HG02642 (cell line): Measurements from ENCODE around the gene EFNA5.
A peak's percentile ranks its signal among the peaks of the same experiment; 100 is the strongest.

Experiments
- ATAC-seq: cut with Tn5 transposase; IDR thresholded peaks from one replicate; pipeline ENCODE4 v1.9.1; 2021; ENCODE audit warnings: mild to moderate bottlenecking; ENCODE audit not compliant: unreplicated experiment, poor library complexity

Gene EFNA5

DNA sequence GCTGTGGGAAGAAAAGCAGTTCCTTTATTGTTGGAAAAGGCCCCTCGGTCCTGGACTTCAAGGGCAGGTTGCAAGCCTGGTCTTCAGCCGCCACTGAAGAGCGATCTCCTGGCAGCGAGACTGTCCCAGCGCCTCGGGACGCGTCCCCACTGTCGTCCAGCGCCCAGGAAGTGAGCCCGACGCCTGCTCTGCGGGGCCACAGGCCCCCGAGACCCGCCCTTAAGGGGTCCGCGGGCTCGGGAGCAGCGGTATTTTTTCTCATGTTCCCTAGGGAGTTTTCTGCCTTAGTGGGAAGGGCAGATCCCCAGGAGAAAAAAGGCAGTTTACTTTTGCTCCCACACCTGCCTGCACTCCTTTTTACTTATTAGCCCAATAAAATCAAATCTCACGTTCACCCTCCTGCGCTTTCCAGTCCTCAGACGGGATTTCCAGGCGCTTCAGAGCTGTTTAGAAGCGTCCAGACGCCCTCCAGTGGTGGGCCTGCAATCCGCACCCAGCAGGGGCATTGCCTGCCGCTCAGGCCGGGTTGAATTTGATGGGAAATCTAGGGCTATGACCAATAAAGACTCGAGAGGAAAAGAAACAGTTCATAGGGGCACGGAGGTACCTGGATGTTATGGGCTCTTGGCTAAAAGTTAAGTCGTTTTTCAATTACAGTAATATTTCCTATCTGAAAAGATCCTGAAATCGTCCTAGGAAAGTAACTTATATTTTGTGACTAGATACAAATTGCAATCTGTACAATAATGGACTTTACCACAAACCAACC is 2.8 kb upstream of the EFNA5 start:
- ATAC-seq, result peak; percentile 71

DNA sequence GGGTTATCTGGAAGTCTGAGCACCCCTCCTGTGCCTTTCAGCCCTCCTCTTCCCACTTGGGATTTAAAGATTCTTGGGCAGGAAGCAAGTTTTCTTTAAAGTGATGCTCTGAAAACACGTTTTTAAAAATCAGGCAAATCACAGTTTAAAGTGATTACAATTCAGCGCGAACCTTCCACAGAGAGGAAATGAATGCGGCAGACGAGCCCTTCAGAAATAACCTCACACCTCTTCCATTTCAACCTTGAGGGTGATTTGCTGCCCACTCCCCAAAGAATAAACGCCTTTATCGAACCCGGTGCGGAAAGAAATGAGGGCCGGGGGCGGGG is 2.3 kb upstream of the EFNA5 start:
- ATAC-seq, result no peak

DNA sequence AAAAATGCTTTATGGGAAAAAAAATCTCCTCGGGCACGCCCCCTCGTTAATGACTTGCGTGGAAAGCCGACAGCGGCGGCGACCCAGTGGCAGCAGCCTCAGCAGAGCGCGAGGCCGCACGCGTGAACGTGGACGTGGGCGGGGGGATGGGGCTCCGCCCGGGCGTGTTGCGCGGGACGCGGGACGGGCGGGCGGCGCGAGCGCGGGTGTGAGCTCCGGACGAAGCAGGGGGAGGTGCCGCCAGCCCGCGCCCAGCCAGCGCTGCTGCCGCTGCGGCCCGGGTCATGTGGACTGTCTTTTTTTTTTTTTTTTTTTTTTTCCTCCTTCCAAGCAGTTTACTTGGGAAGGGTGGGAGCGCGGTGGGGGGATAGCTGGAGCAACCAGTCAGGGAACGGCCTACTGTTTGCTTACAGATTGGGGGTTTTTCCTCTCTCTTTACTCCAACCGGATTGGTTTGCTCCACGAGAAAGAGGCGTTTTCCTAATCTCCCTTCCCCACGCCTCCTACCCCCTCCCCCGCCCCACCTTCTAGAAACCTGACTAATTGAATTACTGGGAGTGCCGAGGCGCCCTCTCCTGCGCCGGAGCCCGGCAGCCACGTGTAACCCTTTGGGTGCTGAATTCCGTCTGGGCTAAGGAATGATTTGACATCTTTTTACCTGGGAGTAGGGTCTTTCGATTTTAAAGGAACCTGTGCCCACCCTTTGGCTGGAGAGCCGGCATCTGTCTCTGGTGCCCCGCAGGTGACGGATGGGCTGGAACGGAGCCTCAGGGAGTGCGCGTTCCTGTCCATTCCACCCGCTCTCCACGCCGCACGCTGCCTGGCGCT is 1.7 kb upstream of the EFNA5 start:
- peak; percentile 21 for ATAC-seq

DNA sequence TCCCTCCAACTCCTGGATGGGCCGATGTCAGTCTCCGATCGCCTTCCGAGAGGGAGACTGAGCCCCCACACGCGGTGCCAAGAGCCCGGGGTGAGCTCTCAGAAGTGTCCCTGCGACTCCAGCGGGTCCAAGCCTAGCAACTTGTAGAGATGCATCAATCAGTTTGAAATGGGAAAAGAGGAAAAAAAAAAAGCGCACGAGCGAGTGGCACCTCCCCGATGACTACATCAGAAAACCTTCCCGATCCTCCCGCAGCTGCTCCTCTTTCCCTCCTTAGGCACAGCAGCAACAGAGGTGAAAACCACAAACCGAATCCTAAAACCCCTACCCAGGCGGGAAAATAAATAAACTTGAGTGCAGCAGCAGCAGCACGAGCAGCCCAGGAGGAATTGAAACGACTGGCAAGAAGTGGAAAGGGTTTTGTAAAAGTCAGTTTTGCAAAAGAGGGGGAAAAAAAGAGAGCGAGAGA is 1.0 kb upstream of the EFNA5 start:
- ATAC-seq, result no peak

DNA sequence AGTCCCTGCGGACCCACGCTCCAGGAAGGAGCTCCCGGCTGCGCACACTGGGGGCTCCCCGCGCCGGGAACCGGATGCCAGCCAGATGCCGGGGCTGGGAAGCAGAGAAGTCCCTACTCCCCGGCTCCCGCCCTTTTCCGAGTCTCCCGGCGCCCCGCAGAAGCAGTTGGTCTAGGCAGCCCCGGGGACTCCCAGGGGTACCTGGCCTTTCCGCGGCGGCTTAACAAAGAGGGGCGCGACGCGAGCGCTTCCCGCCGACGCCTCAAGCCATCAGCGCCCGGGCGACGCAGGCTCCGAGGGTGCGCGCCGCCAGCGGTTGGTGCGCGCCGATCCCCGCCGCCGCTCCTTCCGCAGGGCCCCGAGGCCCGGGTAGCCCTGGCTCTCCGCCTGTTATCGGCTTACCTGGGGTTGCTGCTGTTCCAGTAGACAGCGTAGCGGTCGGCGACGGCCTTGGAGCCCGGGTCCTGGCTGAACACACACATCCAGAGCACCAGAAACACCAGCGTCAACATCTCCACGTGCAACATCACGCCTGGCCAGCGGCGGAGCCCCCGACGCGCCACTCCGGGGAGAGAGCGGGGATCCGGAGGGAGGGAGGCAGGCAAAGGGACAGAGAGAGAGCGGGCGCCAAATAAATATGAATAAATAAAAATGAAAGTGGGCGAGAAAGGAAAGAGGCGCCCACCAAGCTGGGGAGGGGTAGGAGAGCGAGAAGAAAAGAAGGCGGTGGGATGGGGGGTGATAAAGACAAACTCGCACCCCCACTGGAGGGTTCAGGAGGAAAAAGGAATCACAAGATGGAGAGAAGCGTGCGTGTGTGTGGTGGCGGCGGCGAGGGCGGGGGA is 428 bp downstream of the EFNA5 start:
- peak; percentile 27 for ATAC-seq

DNA sequence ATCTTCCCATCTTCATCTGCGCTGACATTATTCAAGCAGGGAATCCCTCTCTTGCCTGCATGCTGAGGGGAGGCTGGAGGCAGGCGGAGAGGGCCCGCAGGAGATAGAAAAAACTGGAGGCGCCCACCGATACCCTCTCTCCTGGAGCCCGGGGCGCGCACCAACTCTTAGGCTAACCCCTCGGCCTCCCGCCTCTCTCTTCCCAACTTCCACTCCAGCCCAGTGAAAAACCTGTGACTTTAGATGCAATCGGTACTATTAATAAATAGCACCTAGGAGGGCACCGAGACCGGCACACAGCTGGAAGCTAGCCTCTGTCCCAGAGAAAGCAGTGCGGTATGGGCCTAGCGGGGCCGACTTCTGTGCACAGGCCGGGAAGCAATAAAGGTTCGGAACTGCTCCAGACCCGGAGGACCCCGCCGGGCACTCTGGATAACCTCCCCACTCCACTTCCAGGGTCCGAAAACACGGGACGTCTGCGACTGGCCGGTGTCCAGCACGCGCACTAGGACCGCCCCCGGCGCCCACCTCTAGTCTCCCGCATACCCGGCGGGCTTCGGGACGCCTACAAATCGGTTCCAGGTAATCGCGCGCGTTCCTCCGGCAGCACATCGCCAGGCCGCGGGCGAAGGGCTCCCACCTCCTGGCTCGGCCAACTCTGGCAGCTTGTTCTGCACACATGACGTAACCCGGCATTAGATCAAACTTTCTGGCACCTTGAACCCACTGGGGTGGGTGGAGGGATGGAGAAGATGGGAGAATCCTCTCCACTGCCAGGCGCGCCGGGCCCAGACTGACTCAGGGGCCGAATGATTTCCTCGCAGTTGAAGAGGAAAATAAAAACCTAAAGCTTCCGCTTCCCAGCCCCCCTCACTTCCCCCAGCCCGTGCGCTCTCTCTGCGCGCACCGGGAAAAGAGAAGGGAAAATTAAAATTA is 1.4 kb downstream of the EFNA5 start:
- ATAC-seq, result no peak

DNA sequence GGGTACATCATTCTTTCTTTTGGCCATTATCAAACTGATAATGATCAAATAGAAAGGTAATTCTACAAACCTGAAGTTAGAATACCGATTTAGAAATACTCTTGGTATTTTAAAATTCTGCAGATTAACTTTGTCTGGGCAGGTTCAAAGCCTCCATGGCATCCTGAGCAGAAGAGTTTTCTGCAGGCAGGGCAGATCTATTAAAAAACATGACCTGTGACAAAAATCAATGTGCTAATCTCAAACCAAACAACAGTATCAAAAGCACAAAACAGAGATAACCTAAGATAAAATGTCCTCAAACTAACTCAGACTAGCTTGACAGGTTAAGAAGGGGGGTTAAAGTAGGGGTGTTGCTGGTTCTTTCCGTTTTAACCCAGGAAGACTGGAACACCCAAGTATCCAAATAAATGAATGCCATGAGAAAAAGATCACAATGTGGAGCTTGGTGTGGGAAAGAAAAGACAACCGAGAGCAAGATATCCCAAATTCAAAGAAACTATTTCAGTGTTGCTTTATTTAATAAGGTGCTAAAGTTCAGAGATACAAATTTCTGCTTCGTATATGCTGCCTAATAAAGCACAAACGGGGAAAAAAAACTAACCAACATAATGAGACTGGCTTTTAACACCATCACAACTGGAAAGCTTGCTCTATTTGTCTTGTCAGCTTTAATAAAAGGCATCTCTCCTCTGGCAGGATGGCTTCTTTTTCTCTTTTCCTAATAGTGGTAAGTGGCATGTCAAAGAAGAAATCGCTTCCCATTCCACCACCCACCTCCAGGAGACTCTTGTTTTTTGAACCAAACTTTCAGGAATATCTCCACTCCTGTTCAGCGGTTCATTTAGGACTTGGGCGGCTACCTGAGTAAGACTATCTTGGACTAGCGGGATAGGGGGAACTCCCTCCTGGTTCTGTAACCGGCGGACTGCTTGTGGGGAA is 2.3 kb downstream of the EFNA5 start:
- no peak for ATAC-seq

DNA sequence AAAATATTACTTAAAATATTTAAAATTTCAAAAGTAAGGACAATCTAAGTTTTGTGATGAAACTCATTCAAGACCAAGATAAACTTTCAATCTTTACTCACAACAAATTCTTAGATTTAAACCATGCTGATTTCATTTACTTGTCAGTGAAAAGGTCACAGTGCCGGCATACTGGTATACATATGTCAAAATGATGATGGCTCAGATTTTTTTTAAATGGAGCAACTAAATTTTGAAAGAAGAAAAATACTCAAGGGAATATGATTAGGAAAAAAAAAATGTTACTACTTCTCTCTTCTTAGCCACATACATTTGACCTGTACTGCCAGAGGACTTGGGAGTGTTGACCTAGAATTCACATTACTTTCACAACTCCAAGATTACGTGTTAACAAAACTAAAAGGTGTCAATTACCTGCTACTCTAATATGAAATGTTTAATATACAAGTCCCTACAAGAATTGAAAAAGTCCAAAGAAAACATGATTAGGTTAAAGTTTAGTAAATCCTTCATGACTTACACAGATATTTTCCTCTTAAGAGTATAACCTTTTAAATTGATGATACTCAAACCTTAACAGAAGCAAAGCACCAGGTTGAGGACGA is 4.6 kb downstream of the EFNA5 start:
- no peak for ATAC-seq

DNA sequence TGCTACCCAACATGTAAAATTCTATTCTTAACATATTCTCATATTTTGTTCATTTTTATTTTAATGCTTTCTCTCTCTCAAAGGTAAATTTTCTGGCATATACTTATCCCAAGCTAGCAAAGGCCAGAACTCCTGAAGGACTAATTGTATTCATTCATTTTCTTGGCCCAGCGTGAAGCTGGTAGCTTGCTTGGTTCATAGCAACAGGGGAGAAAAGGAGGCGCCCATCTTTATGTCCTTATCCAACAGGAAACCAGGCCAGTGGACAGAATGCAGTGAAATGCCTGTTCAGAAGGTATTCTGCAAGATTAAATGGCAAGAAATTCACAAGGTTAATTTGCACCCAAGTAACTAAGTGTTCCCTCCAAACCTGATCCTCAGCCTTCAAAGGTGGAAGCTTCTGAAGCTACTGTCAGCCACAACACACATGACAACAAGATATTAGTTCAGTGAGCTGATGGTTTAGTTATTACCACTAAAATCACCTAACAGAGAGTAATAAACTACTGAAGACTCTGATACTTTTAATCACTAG is 5.6 kb downstream of the EFNA5 start:
- ATAC-seq, result no peak

DNA sequence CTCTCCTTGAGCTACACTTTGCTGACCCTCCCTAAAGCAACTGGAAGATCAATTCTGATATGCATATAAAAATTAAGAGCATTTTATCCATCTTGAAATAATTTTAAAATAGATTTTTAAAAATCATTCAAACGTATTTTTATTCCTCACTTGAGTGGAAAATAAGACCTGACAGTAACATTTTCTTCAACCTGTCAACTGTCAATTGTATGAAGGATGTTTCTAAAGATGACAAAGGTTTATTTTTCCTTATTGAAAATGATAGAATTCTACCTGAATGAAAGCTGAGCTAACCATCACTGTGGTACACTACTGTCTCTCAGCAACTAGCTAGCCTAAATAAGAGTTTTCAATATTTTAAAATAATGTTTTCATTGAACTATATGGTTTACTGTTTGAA is 7.0 kb downstream of the EFNA5 start:
- ATAC-seq, result no peak

DNA sequence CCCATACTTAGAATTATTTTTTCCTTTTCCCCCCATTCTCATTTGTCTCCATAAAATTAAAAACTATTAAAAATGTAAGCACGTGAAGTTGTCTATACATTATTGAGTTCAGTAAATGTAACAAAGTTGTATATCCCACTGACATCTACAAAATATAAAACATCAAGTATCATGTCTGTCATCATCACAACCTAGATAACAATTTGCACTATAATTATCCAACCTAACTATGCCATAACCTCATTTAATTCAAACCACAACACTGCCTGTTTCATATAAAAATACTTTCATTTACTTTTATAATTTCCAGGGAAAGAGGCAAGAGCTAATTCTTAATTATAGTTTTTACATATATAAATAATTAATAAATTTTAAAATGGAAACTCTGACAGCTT is 9.1 kb downstream of the EFNA5 start:
- no peak for ATAC-seq

DNA sequence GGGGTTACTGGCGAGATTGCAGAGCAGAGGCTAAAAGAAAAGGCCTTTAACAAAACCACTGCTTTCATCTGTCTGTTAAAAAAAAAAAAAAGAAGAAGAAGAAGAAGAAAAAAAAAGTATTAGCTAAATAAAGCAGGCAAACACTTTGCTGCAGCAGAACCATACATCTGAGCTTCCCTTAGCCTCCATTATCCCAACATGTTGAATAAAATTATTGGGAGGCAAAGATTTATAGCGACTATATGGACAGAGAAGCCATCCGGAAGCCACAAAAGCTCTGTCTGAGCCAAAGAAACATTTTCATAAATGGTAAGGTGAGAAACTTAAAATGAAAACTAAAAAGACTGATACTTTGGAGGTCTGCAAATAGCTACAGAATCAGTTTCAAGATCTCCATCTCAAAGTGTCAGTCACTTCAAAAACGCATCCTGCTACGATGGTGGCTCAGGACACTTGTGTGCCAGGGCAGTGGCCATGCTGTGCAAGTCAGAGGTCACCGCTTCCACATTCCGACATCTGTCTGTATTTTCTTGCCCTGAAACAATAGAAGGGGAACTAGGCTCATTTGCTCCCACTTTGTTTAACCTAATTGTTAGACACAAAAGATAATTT is 9.6 kb downstream of the EFNA5 start:
- no peak for ATAC-seq

DNA sequence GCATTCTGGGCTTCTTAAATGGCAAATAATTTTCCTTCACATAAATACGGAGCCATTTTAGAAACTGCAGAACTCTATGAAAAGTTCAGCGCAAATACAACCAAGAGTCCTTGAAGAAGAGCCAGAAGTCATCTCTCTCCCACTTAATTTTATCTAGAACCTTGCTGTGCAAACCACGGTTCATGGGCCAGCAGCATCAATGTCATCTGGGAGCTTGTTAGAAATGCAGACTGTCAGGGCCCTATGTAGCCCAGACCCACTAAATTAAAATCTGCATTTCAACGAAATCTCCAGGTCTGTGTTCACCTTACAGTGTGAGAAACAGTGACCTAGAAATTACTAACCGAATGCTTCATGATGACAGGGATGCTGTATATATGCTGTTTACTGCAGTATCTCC is 12.2 kb downstream of the EFNA5 start:
- ATAC-seq, result no peak

DNA sequence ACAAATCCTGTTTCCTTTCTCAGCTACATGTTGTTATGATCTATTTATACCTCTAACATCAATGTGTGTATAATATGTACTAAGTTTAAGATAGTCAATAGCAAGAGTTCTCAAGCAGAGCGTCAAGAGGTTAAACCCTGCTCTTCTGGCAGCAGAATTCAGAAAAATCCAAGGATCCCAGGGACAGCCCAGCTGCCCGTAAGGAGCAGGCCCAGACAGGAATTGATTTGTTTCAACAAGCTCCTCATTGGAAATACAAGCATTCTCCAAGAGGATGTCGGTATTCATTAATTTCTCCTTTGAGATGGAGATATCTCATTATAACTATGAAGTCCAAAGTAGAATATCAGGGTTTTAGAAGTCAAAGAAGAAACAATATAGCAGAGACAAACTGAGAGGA is 14.9 kb downstream of the EFNA5 start:
- no peak for ATAC-seq

DNA sequence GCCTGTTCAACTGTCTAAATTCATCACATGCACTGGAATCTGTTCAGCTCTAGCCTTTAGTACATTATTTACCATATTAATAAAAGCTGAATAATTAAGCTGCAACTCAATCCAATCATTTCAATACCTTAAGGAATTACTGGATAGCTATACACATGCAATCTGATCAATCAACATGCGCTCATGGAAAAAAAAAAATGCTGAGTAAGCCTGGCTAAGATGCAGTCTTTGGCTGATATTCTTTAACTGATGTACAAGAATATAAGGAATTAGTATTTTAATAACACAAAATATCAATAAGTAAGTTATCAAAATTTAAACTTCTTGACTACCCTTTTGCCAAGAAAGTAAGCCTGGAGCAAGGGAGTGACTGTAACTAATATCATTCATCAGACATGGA is 15.9 kb downstream of the EFNA5 start:
- no peak for ATAC-seq

DNA sequence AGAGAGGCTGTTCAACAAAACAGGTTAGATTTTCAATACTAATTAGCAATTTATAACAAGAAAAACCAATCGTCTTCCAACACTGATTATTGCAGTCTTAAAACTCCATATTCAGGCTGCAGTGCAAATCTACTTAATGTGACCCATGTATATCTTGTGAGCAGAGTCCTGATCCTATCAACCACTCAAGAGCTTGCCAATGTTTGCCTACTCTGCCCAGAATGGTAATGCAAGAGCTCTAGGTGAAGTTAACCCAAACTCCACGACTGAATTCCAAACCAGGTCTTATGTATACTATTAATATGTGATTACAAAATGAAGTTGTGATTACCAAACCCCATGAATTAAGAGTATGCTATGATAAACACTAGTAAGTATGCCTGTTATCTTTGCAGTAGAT is 17.1 kb downstream of the EFNA5 start:
- no peak for ATAC-seq

DNA sequence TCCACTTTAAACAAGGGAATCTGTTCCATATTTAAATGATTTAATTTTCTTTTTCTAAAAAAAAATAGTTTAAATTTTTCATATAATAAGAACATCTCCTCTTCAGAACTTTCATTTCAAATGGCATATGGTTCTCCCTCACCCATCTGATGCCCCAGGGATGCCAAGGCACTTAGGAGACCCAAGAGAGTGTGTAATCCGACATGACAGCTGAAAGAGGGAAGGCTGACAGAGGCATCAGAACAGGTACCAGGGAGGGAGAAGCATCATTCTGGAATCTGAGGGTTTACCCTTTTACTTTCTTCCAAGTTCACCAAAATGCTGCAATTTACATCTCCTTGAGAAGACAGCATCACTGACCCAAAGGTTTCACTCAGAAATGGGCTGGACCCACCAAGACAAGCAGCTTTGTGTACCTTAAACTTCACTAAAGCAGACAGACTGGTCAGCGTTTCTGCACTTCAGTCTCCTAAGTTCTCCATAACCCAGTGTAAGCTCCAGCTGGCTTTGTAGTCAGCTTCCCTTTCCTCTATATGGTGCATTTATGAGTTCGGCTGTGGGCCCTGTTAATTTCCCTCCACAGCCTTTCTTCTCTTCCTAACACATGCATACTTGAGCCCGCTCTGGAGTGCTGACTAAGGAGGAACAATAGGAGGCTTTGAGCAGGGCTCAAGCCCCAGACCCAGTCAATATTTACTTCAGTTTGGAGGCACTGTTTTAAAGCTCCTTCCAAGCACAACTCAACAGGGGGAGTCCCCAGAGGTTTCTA is 17.7 kb downstream of the EFNA5 start:
- no peak for ATAC-seq
